Measurements from ENCODE around the gene SYT11.

GRCh38 chr1:155909894-155910293 lies 50.5 kb downstream of the SYT11 start:
- TF ChIP-seq CTCF (IDR thresholded peaks at IDR 0.05) (no peak), POLR2AphosphoS5 (IDR thresholded peaks at IDR 0.05) (peak; percentile 29 to 36)
